Measurements from ENCODE around the gene SRGAP3. TPM values are rescaled to one million over a fixed set of nuclear protein-coding genes. Genes with fewer than 3 reads are reported as not detected.

Gene SRGAP3
- total and polyA plus RNA-seq, 3 donors from 2014 or later, result 16.5 to 65.9 (median 58.5) TPM

GRCh38 chr3:9118222-9118621 lies 131.2 kb downstream of the SRGAP3 start:
- no peaks in the 10 kb centered on the region for H3K9me3 ChIP-seq
- no peak overlapping the region for H3K4me3 ChIP-seq
- no peak for DNase-seq
- intact Hi-C loops (cut with DNase I; ENCODE audit: low total_unique reads), result no loop called here
- H3K27me3 ChIP-seq, result no peaks in the 10 kb centered on the region
- H3K4me1 ChIP-seq, result no peaks in the 10 kb centered on the region
- H3K27ac ChIP-seq, result no peak overlapping the region
- H3K36me3 ChIP-seq (ENCODE audit: low read depth, missing control alignments), result no peaks in the 10 kb centered on the region
- TF ChIP-seq POLR2A (IDR thresholded peaks at IDR 0.05), result no peak
- TF ChIP-seq CTCF (IDR thresholded peaks at IDR 0.05), result no peak
- WGBS, 2 donors, result 85 to 94% methylated on average over 2 of the region's 2 CpGs

- 85 to 96% methylated on average over 1 of the region's 1 CpG for WGBS, 2 donors
- no peak for DNase-seq
- no peak overlapping the region for H3K4me3 ChIP-seq
- H3K36me3 ChIP-seq (ENCODE audit: low read depth, missing control alignments), result no peaks in the 10 kb centered on the region
- intact Hi-C loops (cut with DNase I; ENCODE audit: low total_unique reads), result no loop called here
- no peak for TF ChIP-seq POLR2A (IDR thresholded peaks at IDR 0.05)
- TF ChIP-seq CTCF (IDR thresholded peaks at IDR 0.05), result no peak
- H3K9me3 ChIP-seq, result no peaks in the 10 kb centered on the region
- no peaks in the 10 kb centered on the region for H3K27me3 ChIP-seq
- no peak overlapping the region for H3K27ac ChIP-seq
- H3K4me1 ChIP-seq, result no peaks in the 10 kb centered on the region
Observed at GRCh38 chr3:9117220-9117619, 132.2 kb downstream of the SRGAP3 start.

GRCh38 chr3:9116336-9116735 lies 133.1 kb downstream of the SRGAP3 start:
- no peaks in the 10 kb centered on the region for H3K9me3 ChIP-seq
- H3K27me3 ChIP-seq, result no peaks in the 10 kb centered on the region
- no peaks in the 10 kb centered on the region for H3K36me3 ChIP-seq (ENCODE audit: low read depth, missing control alignments)
- H3K4me3 ChIP-seq, result no peak overlapping the region
- no peak overlapping the region for H3K27ac ChIP-seq
- no peak for DNase-seq
- intact Hi-C loops (cut with DNase I; ENCODE audit: low total_unique reads), result no loop called here
- TF ChIP-seq POLR2A (IDR thresholded peaks at IDR 0.05), result no peak
- WGBS, 2 donors, result 88 to 90% methylated on average over 3 of the region's 3 CpGs
- no peaks in the 10 kb centered on the region for H3K4me1 ChIP-seq

GRCh38 chr3:9115336-9115735 lies 134.1 kb downstream of the SRGAP3 start:
- H3K27ac ChIP-seq, result no peak overlapping the region
- 87% methylated on average over 2 of the region's 2 CpGs for whole genome bisulfite sequencing, 2 donors
- no peak for DNase-seq
- H3K27me3 ChIP-seq, result no peaks in the 10 kb centered on the region
- H3K36me3 ChIP-seq (ENCODE audit: low read depth, missing control alignments), result no peaks in the 10 kb centered on the region
- no peak overlapping the region for H3K4me3 ChIP-seq
- no peak for TF ChIP-seq CTCF (IDR thresholded peaks at IDR 0.05)
- no peak for TF ChIP-seq POLR2A (IDR thresholded peaks at IDR 0.05)
- intact Hi-C loops (cut with DNase I; ENCODE audit: low total_unique reads), result no loop called here
- no peaks in the 10 kb centered on the region for H3K4me1 ChIP-seq
- H3K9me3 ChIP-seq, result no peaks in the 10 kb centered on the region

- TF ChIP-seq CTCF (IDR thresholded peaks at IDR 0.05) (no peak), POLR2A (IDR thresholded peaks at IDR 0.05) (no peak)
- H3K4me1 ChIP-seq, result no peaks in the 10 kb centered on the region
- H3K9me3 ChIP-seq, result no peaks in the 10 kb centered on the region
- no peaks in the 10 kb centered on the region for H3K27me3 ChIP-seq
- no peak overlapping the region for H3K4me3 ChIP-seq
- DNase-seq, result no peak
- no peaks in the 10 kb centered on the region for H3K36me3 ChIP-seq (ENCODE audit: low read depth, missing control alignments)
- H3K27ac ChIP-seq, result no peak overlapping the region
- 94 to 97% methylated on average over 4 of the region's 4 CpGs for WGBS, 2 donors
- intact Hi-C loops (cut with DNase I; ENCODE audit: low total_unique reads), result no loop called here
Observed at GRCh38 chr3:9113040-9113439, 136.4 kb downstream of the SRGAP3 start.

Measured in testis (tissue), 3 donors.